HepG2 (cell line): ENCODE data around the gene ZNF446. TPM values are rescaled to one million over a fixed set of nuclear protein-coding genes. Genes with fewer than 3 reads are reported as not detected.
A peak's percentile ranks its signal among the peaks of the same experiment; 100 is the strongest.

Experiments used
- EEA1 ChIP-seq: sonication (generic); formaldehyde crosslinking; IDR thresholded peaks from 2 replicates; pipeline ENCODE4 v1.5.1; 2020; ENCODE audit warnings: mild to moderate bottlenecking, missing genetic modification reagents, borderline replicate concordance
- EP300 ChIP-seq, 3 experiments: sonication (generic) in 1 of 3; formaldehyde crosslinking in 1 of 3; IDR thresholded peaks; 2 replicates each; pipeline versions ENCODE4 v1.5.1 to v1.6.1; 2011 to 2020; ENCODE audit warnings: low read depth in 2 of 3, low read length in 2 of 3, borderline replicate concordance in 1 of 3, improper control_type of control experiment in 1 of 3, mild to moderate bottlenecking in 1 of 3, missing genetic modification reagents in 1 of 3, moderate library complexity in 1 of 3
- FUBP1 ChIP-seq: sonication (generic); formaldehyde crosslinking; IDR thresholded peaks from 2 replicates; pipeline ENCODE4 v1.5.1; 2020; ENCODE audit warnings: missing genetic modification reagents, mild to moderate bottlenecking, borderline replicate concordance
- HIC2 ChIP-seq: sonication (generic); formaldehyde crosslinking; IDR thresholded peaks from 2 replicates; pipeline ENCODE4 v1.9.0; 2022; ENCODE audit warnings: low read depth, missing genetic modification reagents
- MLLT10 ChIP-seq: sonication (generic); formaldehyde crosslinking; IDR thresholded peaks from 2 replicates; pipeline ENCODE4 v1.4.0; 2020; ENCODE audit warnings: missing genetic modification reagents
- TOPORS ChIP-seq: sonication (generic); formaldehyde crosslinking; IDR thresholded peaks from 2 replicates; pipeline ENCODE4 v1.8.0; 2023; ENCODE audit warnings: mild to moderate bottlenecking, missing genetic modification reagents
- YEATS2 ChIP-seq: sonication (generic); formaldehyde crosslinking; IDR thresholded peaks from 2 replicates; pipeline ENCODE4 v1.4.0; 2020; ENCODE audit warnings: missing genetic modification reagents, borderline replicate concordance
- ZBTB40 ChIP-seq, 2 experiments: fragments of 450-650 bp in 1 of 2; sonication (generic) in 1 of 2; formaldehyde crosslinking in 1 of 2; IDR thresholded peaks; 2 replicates each; pipeline versions ENCODE4 v1.6.1 to v1.8.0; 2016 to 2022; ENCODE audit warnings: antibody characterized with exemption in 1 of 2, mild to moderate bottlenecking in 1 of 2, missing genetic modification reagents in 1 of 2
- ZNF124 ChIP-seq: sonication (generic); formaldehyde crosslinking; IDR thresholded peaks from 2 replicates; pipeline ENCODE4 v1.4.0; 2020; ENCODE audit warnings: missing genetic modification reagents
- ZNF543 ChIP-seq: sonication (generic); formaldehyde crosslinking; IDR thresholded peaks from 2 replicates; pipeline ENCODE4 v1.4.0; 2020; ENCODE audit warnings: mild to moderate bottlenecking, missing genetic modification reagents
- ZNF616 ChIP-seq: sonication (generic); formaldehyde crosslinking; IDR thresholded peaks from 2 replicates; pipeline ENCODE4 v1.5.0; 2020; ENCODE audit warnings: low read depth, mild to moderate bottlenecking, missing genetic modification reagents
- polyA plus RNA-seq, 8 experiments: library from polyadenylated mRNA; depleted of rRNA in 3 of 8; stranded (reverse) in 7 of 8; unstranded in 1 of 8; fragments of >200 nt; fragmentation: Illumina TruSeq in 4 of 8; extraction: Trizol in 4 of 8; gene quantifications; 2 replicates each; pipeline versions ENCODE4 v1.2.1 to v1.2.3, GENCODE V29; 2011 to 2016; ENCODE audit warnings: low read depth in 4 of 8, missing spikeins in 1 of 8, mixed read lengths in 1 of 8; ENCODE audit not compliant: insufficient read depth in 1 of 8
- total RNA-seq, 5 experiments: library from RNA; depleted of rRNA; stranded (reverse); fragments of >200 nt; fragmentation: Illumina TruSeq; extraction: Trizol; gene quantifications; 2 replicates each; pipeline ENCODE4 v1.2.3, GENCODE V29; 2016; ENCODE audit warnings: low read depth in 1 of 5

ZNF446 gene
- total and polyA plus RNA-seq, 2 of the 13 experiments (the other 11 are each of a cell fraction or from before 2014, with no cell fraction given), result 3.0 to 3.6 TPM

GRCh38 chr19:58511353-58512208, 35.4 kb downstream of the ZNF446 start, which contains the start of gene SLC27A5 (continued):
- TF ChIP-seq ZBTB40 (IDR thresholded peaks at IDR 0.05), result no peak
- TF ChIP-seq ZBTB40 (CRISPR knock-in tag; IDR thresholded peaks at IDR 0.05), result no peak; the same call in 1 of the 2 replicates
- TF ChIP-seq ZNF616 (CRISPR knock-in tag), result no peak
- TF ChIP-seq EP300 (IDR thresholded peaks at IDR 0.05; ENCODE audit: low read depth in 2 of 2, low read length in 2 of 2), result no peak; a peak in 1 of 4 replicates
- TF ChIP-seq EP300 (CRISPR knock-in tag; IDR thresholded peaks at IDR 0.05; ENCODE audit: borderline replicate concordance), result 0 out of 2 replicates have a peak, but pooled peaks have one; percentile 7
- TF ChIP-seq ZNF124 (CRISPR knock-in tag), result no peak; the same call in 1 of the 2 replicates
- TF ChIP-seq TOPORS (CRISPR knock-in tag), result no peak
- TF ChIP-seq ZNF543 (CRISPR knock-in tag), result no peak; the same call in 1 of the 2 replicates
- no peak for TF ChIP-seq FUBP1 (CRISPR knock-in tag)
- peak; percentile 80; the same call in 1 of the 2 replicates for TF ChIP-seq EEA1 (CRISPR knock-in tag)
- peak; percentile 98 for TF ChIP-seq HIC2 (CRISPR knock-in tag)
- no peak for TF ChIP-seq MLLT10 (CRISPR knock-in tag)
- TF ChIP-seq YEATS2 (CRISPR knock-in tag), result no peak
